LNCAP (cell line): ENCODE data around the gene ADAMTSL3.
A peak's percentile ranks its signal among the peaks of the same experiment; 100 is the strongest.

Experiments used
- CTCF ChIP-seq: fragments of 450-650 bp; IDR thresholded peaks from 2 replicates; pipeline ENCODE4 v1.5.1; 2017; ENCODE audit warnings: mild to moderate bottlenecking

Gene ADAMTSL3

GRCh38 chr15:83830381-83830780 lies 176.5 kb downstream of the ADAMTSL3 start:
- TF ChIP-seq CTCF: no peak

DNA sequence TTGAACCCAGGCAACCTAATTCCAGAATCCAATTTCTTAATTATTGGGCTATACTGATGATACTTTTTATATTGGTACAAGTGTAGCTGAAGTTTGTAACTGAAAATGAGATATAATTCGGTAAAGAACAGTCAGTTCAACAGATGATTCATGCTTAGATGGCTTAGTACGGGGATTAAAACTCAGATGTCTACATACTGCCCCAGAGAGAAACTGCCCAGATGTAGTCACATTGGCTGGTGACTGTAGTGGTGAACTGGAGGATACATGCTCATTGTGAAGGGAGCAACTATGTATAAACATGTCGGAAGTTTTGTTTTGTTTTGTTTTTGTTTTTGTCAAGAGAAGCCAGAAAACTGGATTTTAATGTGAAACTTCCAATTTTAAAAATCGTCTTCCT lies 179.6 kb downstream of the ADAMTSL3 start:
- no peak for TF ChIP-seq CTCF

- TF ChIP-seq CTCF: no peak
These were observed 181.6 kb downstream of the ADAMTSL3 start for GRCh38 chr15:83835479-83835878.

DNA sequence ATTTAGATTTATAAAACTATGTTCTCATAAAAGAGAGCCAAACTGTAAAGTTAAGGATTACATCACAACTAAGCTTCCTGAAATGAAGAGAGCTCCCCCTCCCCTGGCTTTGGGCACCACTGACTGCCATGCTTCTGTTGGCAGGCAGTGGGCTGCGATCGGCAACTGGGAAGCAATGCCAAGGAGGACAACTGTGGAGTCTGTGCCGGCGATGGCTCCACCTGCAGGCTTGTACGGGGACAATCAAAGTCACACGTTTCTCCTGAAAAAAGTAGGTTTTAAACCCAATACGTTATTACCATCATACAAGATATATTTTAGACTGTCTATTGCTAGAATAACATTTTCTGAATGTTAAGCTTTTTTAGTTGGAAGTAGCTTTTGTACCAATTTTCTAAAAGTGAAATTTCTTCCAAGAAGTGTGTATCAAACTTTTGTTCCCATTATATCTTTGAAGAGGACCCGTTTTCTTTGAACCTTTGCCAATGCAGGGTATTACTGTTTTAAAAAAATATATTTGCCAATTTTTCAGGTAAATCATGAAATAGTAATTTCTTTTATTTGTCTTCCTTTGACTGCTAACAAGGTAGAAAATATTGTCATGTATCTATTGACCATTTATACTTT lies 184.1 kb downstream of the ADAMTSL3 start:
- peak; percentile 75 for TF ChIP-seq CTCF

GRCh38 chr15:83838763-83839162 lies 184.8 kb downstream of the ADAMTSL3 start:
- TF ChIP-seq CTCF: no peak

- no peak for TF ChIP-seq CTCF
These were observed 188.4 kb downstream of the ADAMTSL3 start for GRCh38 chr15:83842281-83842680.

DNA sequence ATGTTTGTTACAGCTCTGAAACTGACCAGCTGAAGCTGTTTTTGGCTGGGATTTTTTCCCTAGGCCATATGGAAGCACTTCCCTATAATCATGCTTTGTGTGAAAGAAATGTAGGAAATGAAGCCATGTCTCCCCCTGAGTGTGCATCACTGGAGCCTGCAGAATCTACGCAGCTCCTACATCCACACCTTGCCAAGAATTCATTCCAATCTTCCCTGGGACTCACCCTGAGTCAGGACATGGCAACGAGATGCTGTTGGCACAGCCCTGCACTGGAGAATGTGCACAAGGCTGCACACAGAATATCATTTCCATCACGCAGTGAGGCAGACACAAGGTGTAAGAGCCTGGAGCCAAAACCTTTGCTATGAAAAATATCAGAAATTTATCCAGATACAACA lies 189.5 kb downstream of the ADAMTSL3 start:
- no peak for TF ChIP-seq CTCF

GRCh38 chr15:83844742-83845141 lies 190.8 kb downstream of the ADAMTSL3 start:
- TF ChIP-seq CTCF: no peak
